Stimulated activated CD4-positive, alpha-beta T cell treated with anti-CD3 and anti-CD28 coated beads, Interleukin-12 subunit alpha, Interleukin-12 subunit beta, amount 100 ng/mL, for 48 hours (primary cell): ENCODE measurements around the gene CD79B.
"Not testable (repeated sequence)": the region's sequence is repeated elsewhere in the genome, so short reads cannot be mapped to it uniquely, and the experiment has no call there.

Source experiments
- DNase-seq, 3 donors: peaks; one replicate each; pipeline ENCODE4 v3.0.0-alpha.2; 2020; ENCODE audit warnings: low read depth in 2 of 3, low spot score in 1 of 3

Gene CD79B

GRCh38 chr17:63934183-63935112 lies 2.3 kb upstream of the CD79B start:
- DNase-seq, result no peak

- no peak for DNase-seq
Measured at GRCh38 chr17:63933598-63933997, 1.5 kb upstream of the CD79B start.

GRCh38 chr17:63932721-63933120 lies 590 bp upstream of the CD79B start:
- no peak for DNase-seq

DNA sequence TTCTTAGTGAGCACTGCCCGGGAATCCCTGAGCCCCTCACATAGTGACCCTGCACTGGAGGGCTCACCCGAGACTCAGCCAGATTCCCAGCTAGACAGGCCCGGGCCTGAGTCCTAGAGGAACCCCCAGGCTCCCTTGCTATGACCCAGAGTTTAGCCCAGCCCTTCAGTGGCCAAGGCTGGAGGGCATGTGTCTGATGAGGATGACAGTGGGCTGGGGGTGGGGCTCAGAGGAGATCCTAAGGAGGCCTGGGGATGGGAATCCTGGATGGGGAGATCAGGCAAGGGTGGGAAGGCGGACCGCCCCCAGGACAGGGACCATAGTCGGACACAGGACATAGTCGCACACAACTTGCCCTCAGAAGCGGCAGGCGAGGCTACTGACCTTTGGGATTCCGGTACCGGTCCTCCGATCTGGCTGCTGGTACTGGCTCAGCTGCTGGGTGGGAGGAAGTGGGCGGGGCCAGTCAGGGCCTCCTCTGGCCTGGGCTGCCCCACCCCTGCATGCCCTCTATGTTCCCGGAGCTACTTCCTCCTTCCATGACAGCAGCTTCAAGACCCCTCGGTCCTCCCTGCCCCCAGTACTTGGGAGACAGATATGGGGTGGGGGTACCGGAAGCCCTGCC lies 1.1 kb downstream of the CD79B start:
- peak in 1 of 3 donors; percentile 54 for DNase-seq

DNA sequence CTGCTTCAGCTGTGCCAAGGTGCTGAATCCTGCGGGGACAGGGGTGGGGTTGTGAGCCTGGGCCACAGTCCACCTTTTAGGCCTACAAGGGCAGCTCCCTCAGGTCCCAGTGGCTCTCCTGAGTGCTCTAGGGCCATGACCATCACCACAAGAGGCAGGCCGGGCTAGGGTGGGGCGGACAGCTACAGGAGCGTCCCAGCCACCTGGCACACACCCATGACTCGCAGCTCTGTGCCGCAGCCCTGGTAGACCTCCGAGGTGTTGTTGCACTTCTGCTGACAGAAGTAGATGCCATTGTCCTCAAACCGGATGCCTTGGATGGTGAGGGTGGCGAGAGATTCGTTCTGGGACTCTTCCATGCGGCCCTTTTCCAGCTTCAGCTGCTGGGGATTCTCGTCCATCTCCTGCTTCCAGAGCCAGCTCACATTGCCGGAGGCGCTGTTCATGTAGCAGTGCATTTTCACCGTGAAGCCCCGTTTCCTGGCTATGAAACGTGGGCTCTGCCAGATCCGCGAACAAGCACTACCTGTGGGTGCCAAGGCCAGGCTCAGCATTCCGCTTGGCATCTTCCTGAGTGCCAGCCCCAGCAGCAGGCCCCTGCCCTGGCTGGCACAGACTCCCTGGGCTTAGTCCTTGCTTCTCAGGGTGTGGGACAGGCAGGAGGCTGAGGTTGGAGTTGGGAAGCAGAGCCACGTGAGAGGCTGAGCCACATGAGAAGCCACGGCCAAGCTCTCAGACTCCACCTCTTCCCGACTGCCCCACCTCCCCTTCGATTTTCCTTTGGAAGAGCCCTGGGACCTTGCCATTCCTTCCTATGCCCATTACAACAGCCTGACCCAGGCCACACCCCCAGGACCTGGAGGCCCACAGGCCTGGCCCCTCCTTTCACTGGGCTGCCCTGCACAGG lies 2.0 kb downstream of the CD79B start:
- DNase-seq, result no peak

- no peak for DNase-seq
Measured at GRCh38 chr17:63928966-63929695, 3.0 kb downstream of the CD79B start.

DNA sequence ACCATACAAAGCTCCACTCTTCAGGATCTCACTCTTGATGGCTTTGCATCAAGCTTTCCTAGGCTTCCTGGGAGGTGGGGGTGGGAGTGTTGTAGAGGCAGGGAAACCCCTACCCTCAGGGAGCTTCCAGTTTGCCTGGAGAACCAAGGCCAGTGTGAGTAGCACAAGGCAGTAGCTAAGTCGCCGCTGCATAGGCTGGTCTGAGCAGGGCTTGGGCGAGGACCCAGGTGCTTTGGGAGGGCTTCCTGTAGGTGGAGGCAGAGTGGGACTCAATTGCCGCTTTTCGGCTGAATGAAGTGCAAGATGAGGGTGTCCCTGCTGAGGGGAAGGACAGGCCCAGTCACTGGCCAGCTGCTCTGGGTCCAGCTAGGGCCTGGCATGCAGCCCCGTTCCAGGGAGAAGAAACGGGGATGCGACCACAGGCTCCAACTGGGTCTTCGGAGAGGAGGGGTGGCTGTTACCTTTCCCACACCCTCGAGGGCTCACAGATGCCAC lies 3.9 kb downstream of the CD79B start:
- no peak for DNase-seq

DNA sequence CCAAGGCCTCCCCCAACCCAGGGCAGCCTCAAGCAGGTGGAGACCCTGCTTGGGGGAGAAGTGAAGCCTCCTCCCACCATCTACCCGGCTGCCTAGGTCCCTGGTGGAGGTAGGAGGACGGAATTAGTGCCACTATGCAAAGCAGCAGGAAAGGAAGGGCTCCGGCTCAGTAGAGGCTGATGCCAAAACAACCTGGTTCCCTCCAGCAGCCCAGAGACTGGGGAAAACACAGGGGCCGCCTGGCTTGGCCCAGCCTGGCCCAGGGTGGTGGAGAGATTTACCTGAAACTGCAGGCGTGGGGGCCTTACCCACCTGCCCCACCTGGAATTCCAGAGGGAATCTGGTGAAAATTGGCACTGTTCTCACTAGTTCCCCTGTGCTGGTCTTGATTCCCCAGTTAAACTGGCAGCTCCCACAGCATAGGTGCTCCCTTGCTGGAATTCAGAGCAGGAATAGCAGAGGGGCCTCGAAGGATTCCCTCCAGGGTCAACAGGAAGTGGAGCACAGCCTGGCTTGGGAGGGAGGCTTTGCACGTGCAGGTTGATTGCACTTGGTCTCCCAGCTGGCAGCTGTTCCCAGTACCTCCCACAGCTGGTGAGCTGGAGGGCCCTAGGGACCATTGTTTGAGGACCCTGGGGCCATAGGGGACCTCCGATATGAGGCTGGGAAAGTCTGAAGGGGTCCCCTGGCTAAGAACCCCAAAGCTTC lies 4.5 kb downstream of the CD79B start:
- DNase-seq, result no peak

DNA sequence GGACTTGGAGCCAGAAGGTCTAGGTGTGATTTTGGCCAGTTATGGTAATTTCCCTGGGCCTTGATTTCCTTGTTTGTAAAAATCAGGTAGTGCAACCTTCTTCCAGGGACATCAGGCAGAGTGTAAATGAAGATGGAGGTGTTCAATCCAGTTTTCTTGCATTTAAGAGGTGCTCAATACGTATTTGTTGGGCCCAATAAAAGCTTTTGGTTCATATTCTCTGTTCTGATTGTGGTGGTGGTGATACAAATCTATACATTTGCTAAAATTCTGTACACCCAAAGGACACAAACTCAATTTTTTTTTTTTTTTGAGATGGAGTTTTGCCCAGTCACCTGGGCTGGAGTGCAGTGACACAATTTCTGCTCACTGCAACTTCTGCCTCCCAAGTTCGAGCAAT lies 6.0 kb downstream of the CD79B start:
- no peak for DNase-seq

GRCh38 chr17:63925615-63926014 lies 6.5 kb downstream of the CD79B start:
- DNase-seq, result no peak

GRCh38 chr17:63922402-63922801 lies 9.7 kb downstream of the CD79B start:
- DNase-seq, result not testable (repeated sequence)

GRCh38 chr17:63920779-63921178 lies 11.4 kb downstream of the CD79B start:
- not testable (repeated sequence) for DNase-seq

DNA sequence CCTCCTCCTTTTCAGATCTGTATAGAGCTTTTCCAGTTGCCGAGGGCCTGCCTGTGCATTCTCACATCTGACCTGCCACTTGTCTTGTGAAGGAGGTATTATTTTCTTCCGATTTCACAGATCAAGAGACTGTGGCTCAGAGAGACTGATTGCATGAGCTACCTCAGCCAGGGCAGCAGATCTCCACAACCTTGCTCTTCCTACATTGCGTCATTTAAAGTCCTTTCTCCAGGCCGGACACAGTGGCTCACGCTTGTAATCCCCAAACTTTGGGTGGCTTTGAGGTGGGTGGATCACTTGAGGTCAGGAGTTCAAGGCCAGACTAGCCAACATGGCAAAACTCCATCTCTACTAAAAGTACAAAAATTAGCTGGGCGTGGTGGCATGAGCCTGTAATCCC lies 12.1 kb downstream of the CD79B start:
- DNase-seq, result not testable (repeated sequence)

DNA sequence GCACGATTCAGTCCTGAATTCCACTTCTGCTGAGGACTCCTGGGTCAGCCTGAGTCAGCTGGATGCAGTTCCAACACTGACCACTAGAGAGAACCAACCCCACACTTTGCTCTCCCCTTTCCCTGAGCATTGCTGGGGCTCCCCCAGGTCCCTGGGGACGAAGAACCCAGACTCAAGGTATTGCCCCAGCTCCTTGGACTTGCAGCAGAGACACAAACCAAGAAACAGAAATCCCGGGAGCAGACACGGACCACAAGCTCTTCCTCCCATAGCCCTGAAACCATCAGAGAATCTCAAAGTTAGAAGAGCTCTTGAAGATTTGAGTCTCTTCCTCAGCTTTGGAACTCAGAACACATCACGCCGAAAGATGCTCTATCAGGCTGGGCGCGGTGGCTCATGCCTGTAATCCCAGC lies 12.8 kb downstream of the CD79B start:
- peak; percentile 53 to 85 (median 55) for DNase-seq

DNA sequence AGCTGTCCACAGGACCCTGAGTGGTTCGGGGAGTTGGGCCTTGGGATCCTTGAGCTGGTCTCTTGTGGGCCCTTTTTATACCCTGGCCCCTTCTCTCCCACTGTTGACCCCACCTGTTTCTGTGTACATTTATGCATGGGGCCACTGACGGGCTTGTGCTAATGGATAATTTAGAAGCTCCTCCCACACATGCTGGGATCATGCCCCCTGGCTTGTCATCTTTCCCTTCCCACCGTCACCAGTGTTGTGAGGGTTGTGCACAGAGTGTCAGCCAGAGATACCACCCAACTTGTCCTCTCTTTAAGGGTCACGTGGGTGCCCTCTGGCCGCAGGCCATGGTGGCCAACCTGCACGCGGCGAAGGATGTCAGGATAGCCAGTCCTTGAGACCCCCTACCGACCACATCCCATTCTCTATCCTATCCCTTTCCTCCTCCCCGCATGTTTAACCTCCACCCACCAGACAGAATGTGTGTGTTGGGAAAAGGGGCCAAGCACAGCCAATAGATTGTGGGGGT lies 13.3 kb downstream of the CD79B start, which contains the start of gene GH1:
GH1 (minus strand) TSS at position 51 of the 517 bp plus-strand sequence. CDS start 63 bp downstream, outside the sequence.
- DNase-seq, result not testable (repeated sequence)

GRCh38 chr17:63918305-63918704 lies 13.8 kb downstream of the CD79B start:
- DNase-seq, result no peak

DNA sequence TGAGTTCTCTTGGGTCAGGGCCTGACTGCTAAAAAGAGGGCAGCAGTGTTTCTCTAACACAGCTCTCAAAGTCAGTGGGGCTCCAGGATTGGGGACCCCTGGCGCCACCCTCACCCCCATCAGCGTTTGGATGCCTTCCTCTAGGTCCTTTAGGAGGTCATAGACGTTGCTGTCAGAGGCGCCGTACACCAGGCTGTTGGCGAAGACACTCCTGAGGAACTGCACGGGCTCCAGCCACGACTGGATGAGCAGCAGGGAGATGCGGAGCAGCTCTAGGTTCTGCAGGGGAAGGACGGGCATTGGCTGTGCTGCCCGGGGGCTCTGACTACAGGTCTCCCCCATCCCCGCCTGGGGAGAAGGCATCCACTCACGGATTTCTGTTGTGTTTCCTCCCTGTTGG lies 14.5 kb downstream of the CD79B start:
- DNase-seq, result no peak

GRCh38 chr17:63917206-63917605 lies 14.9 kb downstream of the CD79B start:
- not testable (repeated sequence) for DNase-seq

DNA sequence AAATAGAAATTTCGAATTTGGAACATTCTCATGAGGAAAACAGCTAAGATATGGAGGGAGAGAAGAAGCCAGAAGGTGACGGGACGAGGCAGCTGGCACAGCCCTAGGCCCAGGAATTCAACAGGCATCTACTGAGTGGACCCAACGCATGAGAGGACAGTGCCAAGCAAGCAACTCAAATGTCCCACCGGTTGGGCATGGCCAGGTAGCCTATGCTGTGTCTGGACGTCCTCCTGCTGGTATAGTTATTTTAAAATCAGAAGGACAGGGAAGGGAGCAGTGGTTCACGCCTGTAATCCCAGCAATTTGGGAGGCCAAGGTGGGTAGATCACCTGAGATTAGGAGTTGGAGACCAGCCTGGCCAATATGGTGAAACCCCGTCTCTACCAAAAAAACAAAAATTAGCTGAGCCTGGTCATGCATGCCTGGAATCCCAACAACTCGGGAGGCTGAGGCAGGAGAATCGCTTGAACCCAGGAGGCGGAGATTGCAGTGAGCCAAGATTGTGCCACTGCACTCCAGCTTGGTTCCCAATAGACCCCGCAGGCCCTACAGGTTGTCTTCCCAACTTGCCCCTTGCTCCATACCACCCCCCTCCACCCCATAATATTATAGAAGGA lies 15.5 kb downstream of the CD79B start:
- no peak for DNase-seq
